K562 (cell line): Measurements from ENCODE around the gene KCTD19. TPM values are rescaled to one million over a fixed set of nuclear protein-coding genes. Genes with fewer than 3 reads are reported as not detected.

ENCODE experiments used
- ADNP ChIP-seq: fragments of 200-800 bp; sonication (Bioruptor generic); IDR thresholded peaks from 2 replicates; pipeline ENCODE4 v1.6.1; 2016; ENCODE audit warnings: missing genetic modification characterization, missing compliant biosample characterization
- CGGBP1 ChIP-seq: fragments of 250-450 bp; sonication (Bioruptor Pico); IDR thresholded peaks from 2 replicates; pipeline ENCODE4 v1.9.0; 2021; ENCODE audit warnings: mild to moderate bottlenecking
- CREB1 ChIP-seq, 2 experiments: sonication (generic) in 1 of 2; formaldehyde crosslinking in 1 of 2; IDR thresholded peaks; 2 replicates each; pipeline versions ENCODE4 v1.6.1 to v1.8.0; 2012 to 2022; ENCODE audit warnings: inconsistent platforms in 1 of 2, mild to moderate bottlenecking in 1 of 2, missing genetic modification reagents in 1 of 2, moderate library complexity in 1 of 2
- DACH1 ChIP-seq: fragments of 450-650 bp; IDR thresholded peaks from 2 replicates; pipeline ENCODE4 v1.6.1; 2018; ENCODE audit not compliant: partially characterized antibody
- DLX4 ChIP-seq: fragments of 250-450 bp; sonication (Bioruptor Pico); IDR thresholded peaks from 2 replicates; pipeline ENCODE4 v1.6.1; 2021; ENCODE audit warnings: mild to moderate bottlenecking
- DNMT1 ChIP-seq: fragments of 450-650 bp; IDR thresholded peaks from 2 replicates; pipeline ENCODE4 v1.6.1; 2016; ENCODE audit warnings: antibody characterized with exemption, mild to moderate bottlenecking
- NCOA6 ChIP-seq: fragments of 450-650 bp; IDR thresholded peaks from 2 replicates; pipeline ENCODE4 v1.6.1; 2017; ENCODE audit warnings: mild to moderate bottlenecking
- POLR2A ChIP-seq: fragments of 450-650 bp; conservative IDR thresholded peaks from 2 replicates; pipeline ENCODE4 v1.6.1; 2016
- POLR2B ChIP-seq: fragments of 450-650 bp; IDR thresholded peaks from 2 replicates; pipeline ENCODE4 v1.6.1; 2018; ENCODE audit warnings: low read depth; ENCODE audit not compliant: partially characterized antibody
- PRPF4 ChIP-seq: fragments of 200-400 bp; formaldehyde crosslinking; IDR thresholded peaks from one replicate; pipeline ENCODE4 v1.6.1; 2017; ENCODE audit warnings: low read length, low read depth, mild to moderate bottlenecking; ENCODE audit not compliant: insufficient read depth, poor library complexity, severe bottlenecking
- PURB ChIP-seq: sonication (generic); formaldehyde crosslinking; IDR thresholded peaks from 2 replicates; pipeline ENCODE4 v1.9.0; 2021; ENCODE audit warnings: low read depth, mild to moderate bottlenecking, missing genetic modification reagents
- SAP30 ChIP-seq: fragments of 200-600 bp; sonication (generic); IDR thresholded peaks from 2 replicates; pipeline ENCODE4 v1.6.1; 2012; ENCODE audit warnings: borderline replicate concordance, low read depth, mild to moderate bottlenecking, moderate library complexity, low read length, control low read depth, inconsistent platforms; ENCODE audit not compliant: insufficient read depth, poor library complexity, severe bottlenecking
- TCF7L2 ChIP-seq: fragments of 150-350 bp; IDR thresholded peaks from 2 replicates; pipeline ENCODE4 v1.6.1; 2016; ENCODE audit warnings: low read depth, mild to moderate bottlenecking, low read length, moderate library complexity
- U2AF1 ChIP-seq: fragments of 200-400 bp; formaldehyde crosslinking; optimal IDR thresholded peaks from 2 replicates; pipeline ENCODE3; 2017; ENCODE audit warnings: mild to moderate bottlenecking, low read depth, low read length, moderate library complexity
- YBX1 ChIP-seq: fragments of 450-650 bp; IDR thresholded peaks from 2 replicates; pipeline ENCODE4 v1.7.1; 2016; ENCODE audit warnings: mild to moderate bottlenecking
- ZNF551 ChIP-seq: fragments of 250-450 bp; sonication (Bioruptor Pico); IDR thresholded peaks from 2 replicates; pipeline ENCODE4 v1.5.0; 2021; ENCODE audit warnings: mild to moderate bottlenecking, moderate library complexity
- ZNF655 ChIP-seq: fragments of 250-450 bp; sonication (Bioruptor Pico); IDR thresholded peaks from 2 replicates; pipeline ENCODE4 v1.5.0; 2021
- polyA plus RNA-seq, 8 experiments: library from polyadenylated mRNA; depleted of rRNA in 4 of 8; stranded (reverse) in 5 of 8; unstranded in 3 of 8; fragments of >200 nt; fragmentation: Nextera tagmentation in 2 of 8; fragmentation: Illumina TruSeq in 1 of 8; extraction: Ambion mirVana in 2 of 8; extraction: Trizol in 1 of 8; gene quantifications; 2 replicates each; pipeline versions ENCODE4 v1.2.1 to v1.2.3, GENCODE V29; 2011 to 2014; ENCODE audit warnings: inconsistent platforms in 1 of 8, missing spikeins in 1 of 8
- total RNA-seq, 7 experiments: library from RNA; depleted of rRNA in 6 of 7; stranded (reverse); fragments of >200 nt in 6 of 7; fragmentation: Illumina TruSeq in 2 of 7; extraction: Trizol in 2 of 7; gene quantifications; 2 replicates each; pipeline versions ENCODE4 v1.2.1 to v1.2.3, GENCODE V29; 2011 to 2021; ENCODE audit warnings: low replicate concordance in 1 of 7
- TF ChIP-seq, protein P1 (sequence below): fragments of 450-650 bp; IDR thresholded peaks from 2 replicates; pipeline ENCODE4 v1.6.1; 2016; ENCODE audit warnings: borderline replicate concordance
- TF ChIP-seq, protein P2 (sequence below): fragments of 250-450 bp; sonication (Bioruptor Pico); IDR thresholded peaks from 2 replicates; pipeline ENCODE4 v1.4.0; 2020; ENCODE audit warnings: mild to moderate bottlenecking, moderate library complexity, borderline replicate concordance

KCTD19 gene
- total and polyA plus RNA-seq, 9 of the 15 experiments (the other 6 are each of a cell fraction or from before 2014, with no cell fraction given), result 0.03 to 0.91 (median 0.22) TPM; not detected in 2

DNA sequence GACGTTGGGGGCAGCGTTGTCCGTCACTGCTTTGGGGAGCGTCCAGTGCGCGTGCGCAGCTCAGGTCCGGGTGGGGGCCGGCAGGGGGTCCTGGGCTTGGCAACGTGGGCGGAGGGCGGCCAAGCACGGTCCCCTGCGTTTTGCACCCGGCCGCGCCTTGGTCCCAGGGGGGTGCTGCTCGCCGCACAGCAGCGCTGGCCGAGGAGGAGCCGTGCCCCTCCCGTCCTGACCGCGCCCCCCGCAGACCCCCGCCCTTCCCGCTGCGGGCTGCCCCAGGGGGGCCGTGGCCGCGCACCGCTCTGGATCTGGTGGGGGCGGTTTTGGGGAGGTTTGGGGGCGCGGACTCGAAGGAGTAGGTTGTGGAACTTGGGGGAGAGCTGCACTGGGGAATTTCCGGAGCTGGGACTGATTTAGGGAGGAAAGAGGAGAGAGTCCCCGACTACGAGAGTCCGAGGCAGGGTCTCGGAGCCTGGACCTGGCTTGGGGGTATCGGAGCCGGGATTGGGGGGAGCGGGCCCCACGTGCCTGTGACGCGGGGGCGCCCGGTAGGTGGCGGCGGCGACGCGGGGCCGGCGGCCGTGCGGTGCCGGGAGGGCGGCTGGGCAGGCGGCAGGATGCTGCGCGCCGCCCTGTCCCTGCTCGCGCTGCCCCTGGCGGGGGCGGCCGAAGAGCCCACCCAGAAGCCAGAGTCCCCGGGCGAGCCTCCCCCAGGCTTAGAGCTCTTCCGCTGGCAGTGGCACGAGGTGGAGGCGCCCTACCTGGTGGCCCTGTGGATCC, 78.0 kb downstream of the KCTD19 start, which contains the start of gene SLC9A5 (continued):
- TF ChIP-seq CGGBP1, result no peak
- no peak for TF ChIP-seq DNMT1
- TF ChIP-seq ZNF655 (CRISPR knock-in tag), result no peak
- TF ChIP-seq, protein P1, sequence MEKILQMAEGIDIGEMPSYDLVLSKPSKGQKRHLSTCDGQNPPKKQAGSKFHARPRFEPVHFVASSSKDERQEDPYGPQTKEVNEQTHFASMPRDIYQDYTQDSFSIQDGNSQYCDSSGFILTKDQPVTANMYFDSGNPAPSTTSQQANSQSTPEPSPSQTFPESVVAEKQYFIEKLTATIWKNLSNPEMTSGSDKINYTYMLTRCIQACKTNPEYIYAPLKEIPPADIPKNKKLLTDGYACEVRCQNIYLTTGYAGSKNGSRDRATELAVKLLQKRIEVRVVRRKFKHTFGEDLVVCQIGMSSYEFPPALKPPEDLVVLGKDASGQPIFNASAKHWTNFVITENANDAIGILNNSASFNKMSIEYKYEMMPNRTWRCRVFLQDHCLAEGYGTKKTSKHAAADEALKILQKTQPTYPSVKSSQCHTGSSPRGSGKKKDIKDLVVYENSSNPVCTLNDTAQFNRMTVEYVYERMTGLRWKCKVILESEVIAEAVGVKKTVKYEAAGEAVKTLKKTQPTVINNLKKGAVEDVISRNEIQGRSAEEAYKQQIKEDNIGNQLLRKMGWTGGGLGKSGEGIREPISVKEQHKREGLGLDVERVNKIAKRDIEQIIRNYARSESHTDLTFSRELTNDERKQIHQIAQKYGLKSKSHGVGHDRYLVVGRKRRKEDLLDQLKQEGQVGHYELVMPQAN, result no peak
- peak; percentile 51; the same call in 1 of the 2 replicates for TF ChIP-seq CREB1 (IDR thresholded peaks at IDR 0.05)
- no peak for TF ChIP-seq CREB1 (CRISPR knock-in tag; IDR thresholded peaks at IDR 0.05)
- TF ChIP-seq TCF7L2, result no peak
- TF ChIP-seq PRPF4, result no peak
- no peak for TF ChIP-seq POLR2B
- no peak for TF ChIP-seq ZNF551 (CRISPR knock-in tag)
- TF ChIP-seq POLR2A, result no peak
- TF ChIP-seq SAP30, result no peak
- no peak for TF ChIP-seq PURB (CRISPR knock-in tag)
- TF ChIP-seq NCOA6, result no peak
- TF ChIP-seq DACH1, result no peak
- TF ChIP-seq YBX1, result no peak
- TF ChIP-seq DLX4 (CRISPR knock-in tag), result no peak
- TF ChIP-seq, protein P2, sequence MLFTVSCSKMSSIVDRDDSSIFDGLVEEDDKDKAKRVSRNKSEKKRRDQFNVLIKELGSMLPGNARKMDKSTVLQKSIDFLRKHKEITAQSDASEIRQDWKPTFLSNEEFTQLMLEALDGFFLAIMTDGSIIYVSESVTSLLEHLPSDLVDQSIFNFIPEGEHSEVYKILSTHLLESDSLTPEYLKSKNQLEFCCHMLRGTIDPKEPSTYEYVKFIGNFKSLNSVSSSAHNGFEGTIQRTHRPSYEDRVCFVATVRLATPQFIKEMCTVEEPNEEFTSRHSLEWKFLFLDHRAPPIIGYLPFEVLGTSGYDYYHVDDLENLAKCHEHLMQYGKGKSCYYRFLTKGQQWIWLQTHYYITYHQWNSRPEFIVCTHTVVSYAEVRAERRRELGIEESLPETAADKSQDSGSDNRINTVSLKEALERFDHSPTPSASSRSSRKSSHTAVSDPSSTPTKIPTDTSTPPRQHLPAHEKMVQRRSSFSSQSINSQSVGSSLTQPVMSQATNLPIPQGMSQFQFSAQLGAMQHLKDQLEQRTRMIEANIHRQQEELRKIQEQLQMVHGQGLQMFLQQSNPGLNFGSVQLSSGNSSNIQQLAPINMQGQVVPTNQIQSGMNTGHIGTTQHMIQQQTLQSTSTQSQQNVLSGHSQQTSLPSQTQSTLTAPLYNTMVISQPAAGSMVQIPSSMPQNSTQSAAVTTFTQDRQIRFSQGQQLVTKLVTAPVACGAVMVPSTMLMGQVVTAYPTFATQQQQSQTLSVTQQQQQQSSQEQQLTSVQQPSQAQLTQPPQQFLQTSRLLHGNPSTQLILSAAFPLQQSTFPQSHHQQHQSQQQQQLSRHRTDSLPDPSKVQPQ (CRISPR knock-in tag), result no peak
- TF ChIP-seq U2AF1, result no peak
- no peak for TF ChIP-seq ADNP
